Liver (tissue), 3 donors: Measurements from ENCODE around the gene HDAC9.

Experiments used
- FOXA1 ChIP-seq: IDR thresholded peaks from 2 replicates; pipeline ENCODE4 v1.6.1; 2016; ENCODE audit warnings: antibody characterized with exemption
- HNF4A ChIP-seq, 2 donors: conservative IDR thresholded peaks; 2 replicates each; pipeline ENCODE4 v1.6.1; 2016; ENCODE audit warnings: antibody characterized with exemption in 2 of 2, mild to moderate bottlenecking in 2 of 2
- HNF4G ChIP-seq: IDR thresholded peaks from 2 replicates; pipeline ENCODE4 v1.6.1; 2016; ENCODE audit warnings: antibody characterized with exemption
- RAD21 ChIP-seq, 2 donors: IDR thresholded peaks; 2 replicates each; pipeline ENCODE4 v1.6.1; 2016; ENCODE audit warnings: antibody characterized with exemption in 2 of 2, mild to moderate bottlenecking in 2 of 2
- SP1 ChIP-seq: IDR thresholded peaks from 2 replicates; pipeline ENCODE4 v1.6.1; 2018; ENCODE audit warnings: antibody characterized with exemption, mild to moderate bottlenecking
- TAF1 ChIP-seq: conservative IDR thresholded peaks from 2 replicates; pipeline ENCODE4 v1.6.1; 2016; ENCODE audit warnings: antibody characterized with exemption, mild to moderate bottlenecking
- TF ChIP-seq, protein P1 (sequence below): fragments of 150-350 bp; IDR thresholded peaks from 2 replicates; pipeline ENCODE4 v1.5.1; 2017; ENCODE audit warnings: improper control_type of control experiment, low read depth, low read length; ENCODE audit not compliant: missing input control
- donor health status: healthy.
- donor health status: healthy.

DNA sequence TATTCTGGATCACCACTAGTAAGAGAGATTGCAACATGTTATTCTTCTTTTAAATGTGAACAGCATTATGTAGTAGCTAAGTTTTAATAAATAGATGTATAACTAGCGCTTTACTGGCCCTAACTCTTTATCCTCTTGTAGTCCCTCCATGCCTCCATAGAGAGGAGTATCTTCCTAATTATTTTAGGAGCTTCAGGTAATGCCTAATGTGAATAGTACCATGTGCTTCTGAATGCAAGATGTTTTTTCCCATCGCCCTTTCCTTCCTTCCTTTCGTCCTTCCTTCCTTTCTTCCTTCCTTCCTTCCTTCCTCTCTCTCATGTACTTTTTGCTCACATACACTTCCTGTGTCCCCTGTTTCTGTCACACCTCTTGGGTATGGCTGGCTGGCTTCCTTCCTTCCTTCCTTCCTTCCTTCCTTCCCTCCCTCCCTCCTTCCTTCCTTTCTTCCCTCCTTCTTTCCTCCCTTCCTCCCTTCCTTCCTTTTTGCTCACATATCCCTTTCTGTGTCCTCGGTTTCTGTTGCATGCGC is 290.7 kb downstream of the HDAC9 start:
- TF ChIP-seq RAD21 (IDR thresholded peaks at IDR 0.05) (no peak), HNF4A (conservative IDR thresholded peaks at IDR 0.05) (no peak), SP1 (no peak), TAF1 (no peak), HNF4G (no peak), FOXA1 (no peak)
- TF ChIP-seq, protein P1, sequence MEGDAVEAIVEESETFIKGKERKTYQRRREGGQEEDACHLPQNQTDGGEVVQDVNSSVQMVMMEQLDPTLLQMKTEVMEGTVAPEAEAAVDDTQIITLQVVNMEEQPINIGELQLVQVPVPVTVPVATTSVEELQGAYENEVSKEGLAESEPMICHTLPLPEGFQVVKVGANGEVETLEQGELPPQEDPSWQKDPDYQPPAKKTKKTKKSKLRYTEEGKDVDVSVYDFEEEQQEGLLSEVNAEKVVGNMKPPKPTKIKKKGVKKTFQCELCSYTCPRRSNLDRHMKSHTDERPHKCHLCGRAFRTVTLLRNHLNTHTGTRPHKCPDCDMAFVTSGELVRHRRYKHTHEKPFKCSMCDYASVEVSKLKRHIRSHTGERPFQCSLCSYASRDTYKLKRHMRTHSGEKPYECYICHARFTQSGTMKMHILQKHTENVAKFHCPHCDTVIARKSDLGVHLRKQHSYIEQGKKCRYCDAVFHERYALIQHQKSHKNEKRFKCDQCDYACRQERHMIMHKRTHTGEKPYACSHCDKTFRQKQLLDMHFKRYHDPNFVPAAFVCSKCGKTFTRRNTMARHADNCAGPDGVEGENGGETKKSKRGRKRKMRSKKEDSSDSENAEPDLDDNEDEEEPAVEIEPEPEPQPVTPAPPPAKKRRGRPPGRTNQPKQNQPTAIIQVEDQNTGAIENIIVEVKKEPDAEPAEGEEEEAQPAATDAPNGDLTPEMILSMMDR: no peak
